ENCODE data around the gene LYPD8. TPM values are rescaled to one million over a fixed set of nuclear protein-coding genes. Genes with fewer than 3 reads are reported as not detected.

Gene LYPD8
- total and polyA plus RNA-seq, 5 experiments from 2014 or later: not detected

DNA sequence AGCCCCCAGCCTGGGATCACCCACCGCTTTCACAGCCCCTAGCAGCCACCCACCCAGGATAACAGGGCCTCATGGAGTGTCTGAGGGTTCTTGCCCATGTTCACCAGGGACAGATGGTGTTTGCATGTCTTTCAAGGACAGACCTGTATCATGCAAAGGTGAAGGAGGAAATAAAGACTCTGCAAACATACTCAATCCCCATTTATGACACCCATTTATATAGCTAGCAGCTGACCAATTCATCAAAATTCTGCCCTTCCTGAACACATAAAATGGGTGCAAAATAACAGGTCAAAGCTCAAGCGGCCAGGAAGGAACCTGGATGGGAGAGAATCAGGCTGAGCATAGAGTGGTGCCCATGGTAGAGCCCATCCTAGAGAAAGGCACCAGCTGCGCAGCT, 32.8 kb upstream of the LYPD8 start:
- Mint-ChIP-seq H3K4me3 (no peak overlapping the region), H3K9me3 (peaks cover 0 to 11% (median 3%) of the 10 kb centered on the region in 9 donors), H3K36me3 (no peaks in the 10 kb centered on the region), H3K27me3 (peaks cover 0 to 8% (median 5%) of the 10 kb centered on the region in 5 donors), H3K27ac (no peak overlapping the region), H3K4me1 (peaks cover 0 to 32% (median 1%) of the 10 kb centered on the region in 4 donors)
- no peak for ATAC-seq
- POLR2A ChIA-PET: interaction anchor here (1.2 kb wide), 1 partner anchor 11 kb away, joined by 3 read pairs; no protein-coding TSS in a partner anchor
- no peak for DNase-seq

DNA sequence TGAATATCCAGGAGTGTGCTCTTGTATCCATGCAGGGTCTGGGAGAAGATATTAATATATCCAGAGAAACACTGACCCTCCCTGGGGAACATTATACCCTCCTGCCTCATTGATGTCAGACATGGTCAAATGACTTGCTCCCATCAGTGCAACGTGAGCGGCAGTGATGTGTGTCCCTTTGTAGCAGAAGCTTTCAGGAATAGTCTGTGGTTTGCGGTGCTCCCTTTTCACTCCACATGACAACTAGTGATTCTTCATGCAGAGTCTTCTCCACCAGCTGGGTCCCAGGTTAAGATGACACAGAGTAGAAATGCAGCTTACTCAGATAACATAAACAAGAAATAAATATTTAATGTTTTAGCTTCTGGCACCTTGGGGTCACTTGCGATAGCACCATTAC, 31.9 kb upstream of the LYPD8 start:
- peaks cover 0 to 27% (median 1%) of the 10 kb centered on the region in 4 donors for H3K4me1 Mint-ChIP-seq
- H3K27ac Mint-ChIP-seq: no peak overlapping the region
- H3K27me3 Mint-ChIP-seq: peaks cover 0 to 13% (median 6%) of the 10 kb centered on the region in 5 donors
- no peak overlapping the region for H3K4me3 Mint-ChIP-seq
- POLR2A ChIA-PET: no interaction called here
- H3K9me3 Mint-ChIP-seq: peaks cover 0 to 2% (median 0%) of the 10 kb centered on the region in 9 donors
- no peak for ATAC-seq
- DNase-seq: no peak
- H3K36me3 Mint-ChIP-seq: no peaks in the 10 kb centered on the region

DNA sequence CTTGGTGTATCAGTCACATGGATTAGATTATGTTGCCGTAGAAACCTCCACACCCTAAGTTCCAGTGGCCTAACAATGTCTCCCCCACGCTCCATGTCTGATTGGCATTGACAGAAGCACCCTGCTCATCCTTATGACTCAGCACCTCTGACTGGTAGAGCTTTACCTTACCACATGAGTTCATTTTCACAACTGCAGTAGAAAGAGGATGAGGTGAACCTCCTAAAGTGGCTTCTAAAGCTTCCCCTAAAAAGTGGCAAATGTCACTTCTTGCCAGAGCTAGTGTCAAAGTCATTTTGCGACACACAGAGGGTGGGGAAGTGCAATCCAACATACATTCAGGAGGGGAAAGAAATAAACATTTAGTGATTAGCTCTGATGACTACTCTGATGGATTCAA, 30.6 kb upstream of the LYPD8 start:
- H3K9me3 Mint-ChIP-seq: peaks cover 0 to 9% (median 4%) of the 10 kb centered on the region in 9 donors
- ATAC-seq (no peak), DNase-seq (no peak)

DNA sequence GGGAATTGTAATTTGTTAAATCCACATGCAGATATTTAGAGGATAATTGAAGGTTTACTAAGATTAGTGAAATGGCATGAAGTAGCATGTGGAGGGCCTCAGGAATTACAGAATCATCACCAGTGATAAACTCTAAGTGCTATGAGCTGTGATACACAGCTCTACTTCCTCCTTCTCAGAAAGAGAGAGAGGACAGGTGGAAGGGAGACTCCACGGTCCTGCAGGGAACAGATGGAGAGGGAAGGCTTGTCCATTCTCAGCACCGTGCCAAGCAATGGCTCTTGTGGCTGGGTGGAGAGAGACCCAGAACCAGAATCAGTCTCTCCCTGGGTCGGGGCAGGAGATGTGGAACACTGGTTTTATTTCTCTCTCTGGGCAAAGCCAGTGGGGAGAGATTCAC, 27.8 kb upstream of the LYPD8 start:
- POLR2A ChIA-PET: no interaction called here
- peaks cover 0 to 21% (median 9%) of the 10 kb centered on the region in 3 donors for H3K36me3 Mint-ChIP-seq
- peaks cover 0 to 32% (median 12%) of the 10 kb centered on the region in 9 donors for H3K9me3 Mint-ChIP-seq
- peaks cover 11 to 34% (median 15%) of the 10 kb centered on the region in 5 donors for H3K27me3 Mint-ChIP-seq
- ATAC-seq (no peak), DNase-seq (no peak)
- no peak overlapping the region for H3K4me3 Mint-ChIP-seq
- no peak overlapping the region for H3K27ac Mint-ChIP-seq
- H3K4me1 Mint-ChIP-seq: peaks cover 0 to 18% (median 1%) of the 10 kb centered on the region in 4 donors

More for the DNA sequence above, 30.6 kb upstream of the LYPD8 start:
- Mint-ChIP-seq H3K27ac (no peak overlapping the region), H3K4me1 (peaks cover 0 to 20% (median 1%) of the 10 kb centered on the region in 4 donors), H3K27me3 (peaks cover 4 to 24% (median 15%) of the 10 kb centered on the region in 5 donors), H3K4me3 (no peak overlapping the region), H3K36me3 (peaks cover 0 to 8% (median 7%) of the 10 kb centered on the region in 3 donors)
- POLR2A ChIA-PET: no interaction called here

DNA sequence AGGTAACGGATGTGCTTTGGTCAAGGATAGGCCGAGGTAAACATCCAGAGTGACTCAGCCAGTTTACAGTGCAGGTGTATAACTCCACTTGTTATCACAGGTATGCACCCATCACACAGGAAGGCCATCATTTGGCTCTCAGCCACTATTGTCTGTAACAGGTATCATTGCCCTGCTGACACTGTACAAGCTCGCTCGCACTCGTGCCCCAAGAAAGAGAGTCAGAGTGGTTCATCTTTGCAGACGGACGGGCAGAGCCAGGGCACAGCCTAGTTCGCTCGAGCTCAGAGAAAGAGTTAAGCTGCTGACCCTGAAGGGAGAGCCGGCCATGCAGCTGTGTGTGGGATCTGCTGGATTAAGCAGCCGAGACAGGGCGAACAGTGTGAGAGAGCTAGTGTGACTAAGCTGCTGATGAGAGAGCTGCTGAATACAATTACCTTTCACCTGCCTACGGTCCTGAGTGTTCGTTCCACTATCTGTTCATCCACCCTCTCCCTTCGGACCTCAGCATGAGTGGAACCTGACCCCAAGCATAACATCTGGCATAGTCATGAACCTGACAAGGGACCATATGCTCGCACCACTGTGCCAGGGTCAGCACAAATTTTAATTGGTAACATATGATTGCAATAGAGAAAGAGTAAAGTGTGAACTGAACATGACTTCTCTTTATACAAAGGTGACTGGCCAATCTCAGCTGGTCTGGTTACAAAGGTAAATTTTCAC, 27.0 kb upstream of the LYPD8 start:
- Mint-ChIP-seq H3K27me3 (peaks cover 11 to 34% (median 15%) of the 10 kb centered on the region in 5 donors), H3K9me3 (peaks cover 0 to 39% (median 14%) of the 10 kb centered on the region in 9 donors), H3K27ac (no peak overlapping the region), H3K36me3 (peaks cover 0 to 26% (median 12%) of the 10 kb centered on the region in 3 donors), H3K4me1 (peaks cover 0 to 18% (median 1%) of the 10 kb centered on the region in 4 donors), H3K4me3 (no peak overlapping the region)
- DNase-seq (no peak), ATAC-seq (no peak)
- POLR2A ChIA-PET: no interaction called here

DNA sequence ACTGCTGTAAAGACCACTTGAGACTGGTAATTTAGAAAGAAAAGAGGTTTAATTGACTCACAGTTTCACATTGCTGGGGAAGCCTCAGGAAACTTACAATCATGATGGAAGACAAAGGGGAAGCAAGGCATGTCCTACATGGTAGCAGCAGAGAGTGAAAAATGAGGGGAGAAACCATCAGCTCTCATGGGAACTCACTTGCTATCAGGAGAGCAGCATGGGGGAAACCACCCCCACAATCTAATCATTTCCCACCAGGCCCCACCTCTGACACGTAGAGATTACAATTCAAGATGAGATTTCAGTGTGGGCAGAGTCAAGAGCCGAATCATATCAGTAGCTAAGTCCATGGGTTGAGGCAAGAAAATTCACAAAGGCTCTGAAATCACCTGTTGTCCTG, 23.8 kb upstream of the LYPD8 start:
- Mint-ChIP-seq H3K27ac (no peak overlapping the region), H3K4me1 (peaks cover 0 to 4% (median 0%) of the 10 kb centered on the region in 4 donors), H3K27me3 (peaks cover 9 to 34% (median 13%) of the 10 kb centered on the region in 5 donors), H3K36me3 (peaks cover 0 to 39% (median 21%) of the 10 kb centered on the region in 3 donors), H3K9me3 (peaks cover 0 to 58% (median 25%) of the 10 kb centered on the region in 9 donors), H3K4me3 (no peak overlapping the region)
- DNase-seq (no peak), ATAC-seq (no peak)
- POLR2A ChIA-PET: no interaction called here

DNA sequence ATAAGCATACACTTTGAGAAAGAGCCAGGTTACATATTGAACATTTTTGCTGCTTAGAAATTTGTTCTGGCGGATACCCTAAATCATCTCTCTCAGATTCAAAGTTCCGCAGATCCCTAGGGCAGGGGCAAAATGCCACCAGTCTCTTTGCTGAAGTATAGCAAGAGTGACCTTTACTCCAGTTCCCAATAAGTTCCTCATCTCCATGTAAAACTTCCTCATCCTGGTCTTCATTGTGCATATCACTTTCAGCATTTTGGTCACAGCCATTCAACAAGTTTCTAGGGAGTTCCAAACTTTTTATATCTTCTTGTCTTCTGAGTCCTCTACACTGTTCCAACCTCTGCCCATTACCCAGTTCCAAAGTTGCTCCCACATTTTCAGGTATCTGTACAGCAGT, 23.3 kb upstream of the LYPD8 start:
- peaks cover 0 to 58% (median 25%) of the 10 kb centered on the region in 9 donors for H3K9me3 Mint-ChIP-seq

DNA sequence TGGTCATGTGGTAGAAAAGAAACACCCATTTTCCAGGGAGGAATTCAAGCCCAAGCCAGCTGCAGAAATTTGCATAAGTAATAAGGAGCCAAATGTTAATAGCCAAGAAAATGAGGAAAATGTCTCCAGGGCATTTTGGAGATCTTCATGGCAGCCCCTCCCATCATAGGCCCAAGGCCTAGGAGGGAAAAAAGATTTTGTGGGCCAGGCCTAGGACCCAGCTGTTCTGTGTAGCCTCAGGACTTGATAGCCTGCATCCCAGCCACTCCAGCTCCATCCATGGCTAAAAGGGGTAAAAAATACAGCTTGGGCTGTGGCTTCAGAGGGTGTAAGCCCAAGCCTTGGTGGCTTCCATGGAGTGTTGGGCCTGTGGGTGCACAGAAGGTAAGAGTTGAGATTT, 21.4 kb upstream of the LYPD8 start:
- Mint-ChIP-seq H3K4me3 (no peak overlapping the region), H3K9me3 (peaks cover 0 to 58% (median 24%) of the 10 kb centered on the region in 9 donors), H3K4me1 (peaks cover 0 to 3% (median 0%) of the 10 kb centered on the region in 4 donors), H3K27ac (no peak overlapping the region), H3K27me3 (peaks cover 8 to 17% (median 11%) of the 10 kb centered on the region in 5 donors), H3K36me3 (peaks cover 0 to 39% (median 21%) of the 10 kb centered on the region in 3 donors)
- ATAC-seq (no peak), DNase-seq (no peak)
- POLR2A ChIA-PET: no interaction called here

More for the DNA sequence above, 23.3 kb upstream of the LYPD8 start:
- H3K4me3 Mint-ChIP-seq: no peak overlapping the region
- no peak overlapping the region for H3K27ac Mint-ChIP-seq
- DNase-seq: no peak
- H3K27me3 Mint-ChIP-seq: peaks cover 9 to 34% (median 13%) of the 10 kb centered on the region in 5 donors
- H3K36me3 Mint-ChIP-seq: peaks cover 0 to 39% (median 21%) of the 10 kb centered on the region in 3 donors
- no peak for ATAC-seq
- POLR2A ChIA-PET: no interaction called here
- H3K4me1 Mint-ChIP-seq: peaks cover 0 to 4% (median 0%) of the 10 kb centered on the region in 4 donors

DNA sequence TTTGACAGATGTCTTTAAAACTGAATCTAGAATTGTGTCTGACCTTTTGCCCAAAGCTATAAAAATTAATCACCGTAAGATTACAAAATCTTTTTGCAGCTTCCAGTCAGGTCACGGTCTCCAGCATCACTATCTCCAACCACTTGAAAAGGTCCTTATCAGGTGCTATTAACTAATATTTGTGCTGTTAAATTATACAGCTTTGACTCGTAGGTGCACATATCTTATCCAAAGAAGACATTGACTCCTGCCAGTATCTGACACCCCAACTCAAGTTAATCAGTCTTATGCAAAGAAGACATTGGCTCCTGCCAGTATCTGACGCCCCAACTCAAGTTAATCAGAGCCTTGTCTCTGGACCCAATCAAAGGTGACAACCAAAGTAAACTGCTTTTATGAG, 19.9 kb upstream of the LYPD8 start:
- Mint-ChIP-seq H3K27ac (no peak overlapping the region), H3K4me3 (no peak overlapping the region), H3K27me3 (peaks cover 0 to 10% (median 7%) of the 10 kb centered on the region in 5 donors), H3K36me3 (peaks cover 0 to 25% (median 12%) of the 10 kb centered on the region in 3 donors), H3K4me1 (peaks cover 0 to 3% (median 0%) of the 10 kb centered on the region in 4 donors), H3K9me3 (peaks cover 0 to 44% (median 15%) of the 10 kb centered on the region in 9 donors)
- POLR2A ChIA-PET: no interaction called here
- no peak for ATAC-seq
- no peak for DNase-seq

DNA sequence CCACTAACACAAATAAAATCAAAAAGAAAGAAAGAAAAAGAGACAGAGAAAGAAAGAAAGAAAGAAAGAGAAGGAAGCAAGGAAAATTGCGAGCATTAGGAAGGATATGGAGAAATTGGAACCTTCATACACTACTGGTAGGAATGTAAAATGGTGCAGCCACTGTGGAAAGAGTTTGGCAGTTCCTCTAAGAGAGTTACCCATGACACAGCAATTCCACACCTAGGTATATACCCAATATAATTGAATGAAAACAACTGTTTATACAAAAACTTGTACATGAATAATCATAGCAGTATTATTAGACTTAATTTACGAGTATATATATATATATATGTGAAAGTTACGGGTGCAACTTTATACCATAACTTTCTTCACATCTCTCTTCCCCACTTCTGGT, 4.1 kb upstream of the LYPD8 start:
- POLR2A ChIA-PET: no interaction called here
- no peak for ATAC-seq
- no peaks in the 10 kb centered on the region for H3K4me1 Mint-ChIP-seq

DNA sequence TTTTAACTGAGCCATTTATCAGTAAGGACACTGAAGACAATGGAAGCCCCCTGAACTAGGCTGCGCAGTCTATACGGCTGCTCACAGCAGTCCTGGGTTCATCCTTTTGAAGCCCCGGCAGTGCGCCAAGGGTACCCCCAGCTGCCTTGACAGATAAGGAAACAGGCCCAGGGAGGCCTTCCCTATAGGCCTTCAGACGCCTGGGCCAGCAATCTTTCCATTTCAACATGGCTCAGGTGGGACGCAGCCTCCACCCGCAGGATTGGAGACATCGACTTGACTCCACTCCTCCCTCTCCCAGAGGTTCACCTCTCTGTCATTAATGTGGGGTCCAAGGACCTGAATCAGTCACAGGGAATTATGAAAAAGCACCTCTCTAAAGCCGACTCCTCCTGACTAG, 2.8 kb upstream of the LYPD8 start:
- Mint-ChIP-seq H3K27me3 (peaks cover 8 to 19% (median 9%) of the 10 kb centered on the region in 5 donors), H3K9me3 (peaks cover 3 to 25% (median 14%) of the 10 kb centered on the region in 9 donors), H3K27ac (no peak overlapping the region), H3K36me3 (peaks cover 0 to 19% (median 6%) of the 10 kb centered on the region in 3 donors), H3K4me1 (no peaks in the 10 kb centered on the region), H3K4me3 (no peak overlapping the region)
- POLR2A ChIA-PET: no interaction called here
- ATAC-seq (no peak), DNase-seq (no peak)

More for the DNA sequence above, 4.1 kb upstream of the LYPD8 start:
- peaks cover 3 to 29% (median 14%) of the 10 kb centered on the region in 9 donors for H3K9me3 Mint-ChIP-seq
- H3K36me3 Mint-ChIP-seq: peaks cover 0 to 20% (median 6%) of the 10 kb centered on the region in 3 donors
- no peak overlapping the region for H3K27ac Mint-ChIP-seq
- peaks cover 8 to 23% (median 10%) of the 10 kb centered on the region in 5 donors for H3K27me3 Mint-ChIP-seq
- no peak overlapping the region for H3K4me3 Mint-ChIP-seq
- no peak for DNase-seq

DNA sequence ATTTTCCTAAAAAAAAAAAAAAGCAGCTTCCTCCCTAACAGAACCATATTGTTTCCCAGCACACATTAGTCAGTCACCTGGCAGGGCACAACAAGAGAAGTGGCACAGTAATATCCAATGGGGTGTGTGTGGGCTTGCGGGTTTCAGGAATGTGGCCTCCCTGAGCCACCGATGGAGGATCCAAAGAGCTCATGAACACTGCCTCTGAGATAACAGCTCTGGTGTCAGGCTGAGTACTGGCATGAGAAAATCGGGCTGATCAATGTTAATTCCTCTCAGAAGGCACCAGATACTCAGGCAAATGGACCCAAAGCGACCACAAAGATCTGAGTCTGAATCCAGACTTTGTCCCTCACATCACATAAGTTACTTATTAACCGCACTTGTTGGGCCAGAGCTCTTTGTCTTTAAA, 2.2 kb upstream of the LYPD8 start:
- H3K27ac Mint-ChIP-seq: peak overlapping the region in 1 of 10 donors; percentile 40
- no peak overlapping the region for H3K4me3 Mint-ChIP-seq

DNA sequence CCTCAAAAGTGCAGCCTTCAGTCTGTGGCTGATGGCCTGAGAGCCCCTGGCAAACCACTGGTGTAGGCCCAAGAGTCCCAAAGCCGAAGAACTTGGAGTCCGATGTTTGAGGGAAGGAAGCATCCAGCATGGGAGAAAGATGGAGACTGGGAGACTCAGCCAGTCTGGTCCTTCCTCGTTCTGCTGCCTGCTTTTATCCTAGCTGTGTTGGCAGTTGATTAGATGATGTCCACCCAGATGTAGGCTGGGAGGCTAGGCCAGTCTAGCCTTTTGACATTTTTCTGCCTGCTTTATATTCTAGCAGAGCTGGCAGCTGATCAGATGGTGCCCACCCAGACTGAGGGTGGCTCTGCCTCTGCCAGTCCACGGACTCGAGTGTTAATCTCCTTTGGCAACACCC, 1.1 kb upstream of the LYPD8 start:
- Mint-ChIP-seq H3K27me3 (peaks cover 7 to 19% (median 9%) of the 10 kb centered on the region in 5 donors), H3K4me1 (peaks cover 0 to 5% (median 4%) of the 10 kb centered on the region in 4 donors), H3K4me3 (no peak overlapping the region), H3K36me3 (peaks cover 0 to 13% (median 6%) of the 10 kb centered on the region in 3 donors), H3K9me3 (peaks cover 3 to 16% (median 10%) of the 10 kb centered on the region in 9 donors), H3K27ac (no peak overlapping the region)
- DNase-seq: no peak
- no peak for ATAC-seq
- POLR2A ChIA-PET: no interaction called here

More for the DNA sequence above, 2.2 kb upstream of the LYPD8 start:
- Mint-ChIP-seq H3K9me3 (peaks cover 3 to 20% (median 11%) of the 10 kb centered on the region in 9 donors), H3K27me3 (peaks cover 8 to 19% (median 9%) of the 10 kb centered on the region in 5 donors), H3K4me1 (no peaks in the 10 kb centered on the region), H3K36me3 (peaks cover 0 to 14% (median 6%) of the 10 kb centered on the region in 3 donors)
- POLR2A ChIA-PET: no interaction called here
- DNase-seq (no peak), ATAC-seq (no peak)
